ENCODE data around the gene NCOA4.

GRCh38 chr10:46077141-46077554 is 46.7 kb upstream of the NCOA4 start:
- no peak for TF ChIP-seq CTCF (conservative IDR thresholded peaks at IDR 0.05; ENCODE audit: low read depth, low read length)
- no peak for TF ChIP-seq EZH2 (IDR thresholded peaks at IDR 0.05; ENCODE audit: borderline replicate concordance, low read depth, low read length, poor library complexity, severe bottlenecking)
